Hepatocyte (in vitro differentiated cells): ENCODE results near the gene NFAT5. TPM values are rescaled to one million over a fixed set of nuclear protein-coding genes. Genes with fewer than 3 reads are reported as not detected.

Source experiments
- DNase-seq: peaks from one replicate; pipeline ENCODE4 v3.0.0-alpha.2; 2016; ENCODE audit warnings: low spot score
- H2AFZ ChIP-seq: fragments of 200-600 bp; sonication (generic); 2 replicates; pipeline ENCODE4 v1.6.0; 2016; ENCODE audit warnings: antibody characterized with exemption, mild to moderate bottlenecking
- H3K27ac ChIP-seq: fragments of 200-600 bp; sonication (generic); 2 replicates; pipeline ENCODE4 v1.5.1; 2016; ENCODE audit warnings: mild to moderate bottlenecking
- H3K27me3 ChIP-seq: fragments of 200-600 bp; sonication (generic); 2 replicates; pipeline ENCODE4 v1.6.1; 2016
- H3K36me3 ChIP-seq: fragments of 200-600 bp; sonication (generic); replicated peaks from 2 replicates; pipeline ENCODE4 v1.5.1; 2016; ENCODE audit warnings: low read depth; ENCODE audit not compliant: insufficient read depth
- H3K4me1 ChIP-seq: fragments of 200-600 bp; sonication (generic); 2 replicates; pipeline ENCODE4 v1.5.1; 2016; ENCODE audit warnings: mild to moderate bottlenecking, moderate library complexity; ENCODE audit not compliant: insufficient read depth
- H3K4me2 ChIP-seq: fragments of 200-600 bp; sonication (generic); 2 replicates; pipeline ENCODE4 v1.6.0; 2016
- H3K4me3 ChIP-seq: fragments of 200-600 bp; sonication (generic); 2 replicates; pipeline ENCODE4 v1.5.1; 2016; ENCODE audit warnings: mild to moderate bottlenecking
- H3K79me2 ChIP-seq: fragments of 200-600 bp; sonication (generic); 2 replicates; pipeline ENCODE4 v1.6.0; 2017; ENCODE audit warnings: mild to moderate bottlenecking
- H3K9me2 ChIP-seq: fragments of 200-600 bp; sonication (generic); replicated peaks from 2 replicates; pipeline ENCODE4 v1.6.0; 2017; ENCODE audit warnings: mild to moderate bottlenecking; ENCODE audit not compliant: insufficient read depth
- H3K9me3 ChIP-seq: fragments of 200-600 bp; sonication (generic); 2 replicates; pipeline ENCODE4 v1.5.1; 2016; ENCODE audit warnings: low read depth, mild to moderate bottlenecking
- H4K20me1 ChIP-seq: fragments of 200-600 bp; sonication (generic); 2 replicates; pipeline ENCODE4 v1.6.0; 2016; ENCODE audit warnings: mild to moderate bottlenecking; ENCODE audit not compliant: insufficient read depth, poor library complexity, severe bottlenecking
- EZH2 ChIP-seq: fragments of 200-600 bp; sonication (generic); IDR thresholded peaks from 2 replicates; pipeline ENCODE4 v1.6.1; 2016; ENCODE audit warnings: antibody characterized with exemption, mild to moderate bottlenecking, borderline replicate concordance
- EZH2phosphoT487 ChIP-seq: fragments of 200-600 bp; sonication (generic); IDR thresholded peaks from one replicate; pipeline ENCODE4 v1.6.1; 2018; ENCODE audit warnings: antibody characterized with exemption, mild to moderate bottlenecking, low read depth, moderate library complexity; ENCODE audit not compliant: unreplicated experiment, severe bottlenecking
- WGBS: methylation state at CpG from one replicate; pipeline ENCODE4 v1.1.6; 2016; ENCODE audit warnings: low lambda C conversion rate; ENCODE audit errors: missing lambda C conversion rate; 5-methylcytosine and 5-hydroxymethylcytosine counted together
- polyA plus RNA-seq: library from polyadenylated mRNA; unstranded; fragments of >200 nt; fragmentation: Nextera tagmentation; extraction: Ambion mirVana; gene quantifications from 2 replicates; pipeline ENCODE4 v1.2.1, GENCODE V29; 2016
- total RNA-seq: library from RNA; depleted of rRNA; stranded (reverse); fragments of >200 nt; gene quantifications from 2 replicates; pipeline ENCODE4 v1.2.3, GENCODE V29; 2014
- TF ChIP-seq, protein P1 (sequence below): fragments of 200-600 bp; sonication (generic); IDR thresholded peaks from 2 replicates; pipeline ENCODE4 v1.5.1; 2016; ENCODE audit warnings: antibody characterized with exemption, mild to moderate bottlenecking; ENCODE audit not compliant: poor library complexity

Gene NFAT5
- total and polyA plus RNA-seq, 2 experiments from 2014 or later: 9.2 to 30.7 TPM

DNA sequence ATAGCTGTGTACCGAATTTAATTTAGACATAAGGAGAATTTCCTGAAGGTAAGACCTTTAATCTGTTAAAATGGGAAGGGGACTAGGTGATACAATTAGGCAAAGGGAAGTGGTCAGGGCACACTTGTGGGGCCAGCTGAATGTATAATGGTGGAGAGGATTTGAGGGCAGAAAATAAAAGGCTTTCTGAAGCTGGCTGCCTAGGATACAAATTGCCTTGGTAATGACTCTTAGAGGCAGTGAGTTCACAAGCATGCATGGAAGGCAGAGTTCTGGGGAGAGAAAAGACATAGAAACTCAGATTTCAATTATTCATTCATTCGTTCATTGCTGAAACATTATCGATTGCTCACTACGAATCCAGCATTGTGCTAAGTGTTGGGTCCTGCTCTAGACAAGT, 12.4 kb upstream of the NFAT5 start:
- H4K20me1 ChIP-seq: no peaks in the 10 kb centered on the region
- no peaks in the 10 kb centered on the region for H3K4me1 ChIP-seq
- no peak for TF ChIP-seq EZH2phosphoT487
- no peak for TF ChIP-seq EZH2
- TF ChIP-seq, protein P1, sequence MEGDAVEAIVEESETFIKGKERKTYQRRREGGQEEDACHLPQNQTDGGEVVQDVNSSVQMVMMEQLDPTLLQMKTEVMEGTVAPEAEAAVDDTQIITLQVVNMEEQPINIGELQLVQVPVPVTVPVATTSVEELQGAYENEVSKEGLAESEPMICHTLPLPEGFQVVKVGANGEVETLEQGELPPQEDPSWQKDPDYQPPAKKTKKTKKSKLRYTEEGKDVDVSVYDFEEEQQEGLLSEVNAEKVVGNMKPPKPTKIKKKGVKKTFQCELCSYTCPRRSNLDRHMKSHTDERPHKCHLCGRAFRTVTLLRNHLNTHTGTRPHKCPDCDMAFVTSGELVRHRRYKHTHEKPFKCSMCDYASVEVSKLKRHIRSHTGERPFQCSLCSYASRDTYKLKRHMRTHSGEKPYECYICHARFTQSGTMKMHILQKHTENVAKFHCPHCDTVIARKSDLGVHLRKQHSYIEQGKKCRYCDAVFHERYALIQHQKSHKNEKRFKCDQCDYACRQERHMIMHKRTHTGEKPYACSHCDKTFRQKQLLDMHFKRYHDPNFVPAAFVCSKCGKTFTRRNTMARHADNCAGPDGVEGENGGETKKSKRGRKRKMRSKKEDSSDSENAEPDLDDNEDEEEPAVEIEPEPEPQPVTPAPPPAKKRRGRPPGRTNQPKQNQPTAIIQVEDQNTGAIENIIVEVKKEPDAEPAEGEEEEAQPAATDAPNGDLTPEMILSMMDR: no peak
- H3K27me3 ChIP-seq: no peaks in the 10 kb centered on the region
- no peak overlapping the region for H3K4me3 ChIP-seq
- H3K9me3 ChIP-seq: no peaks in the 10 kb centered on the region
- H3K36me3 ChIP-seq: no peaks in the 10 kb centered on the region
- no peak overlapping the region for H2AFZ ChIP-seq
- WGBS: 89% methylated on average over 4 of the region's 4 CpGs
- no peak overlapping the region for H3K27ac ChIP-seq
- no peaks in the 10 kb centered on the region for H3K79me2 ChIP-seq
- DNase-seq: no peak
- H3K9me2 ChIP-seq: no peaks in the 10 kb centered on the region
- no peak overlapping the region for H3K4me2 ChIP-seq

DNA sequence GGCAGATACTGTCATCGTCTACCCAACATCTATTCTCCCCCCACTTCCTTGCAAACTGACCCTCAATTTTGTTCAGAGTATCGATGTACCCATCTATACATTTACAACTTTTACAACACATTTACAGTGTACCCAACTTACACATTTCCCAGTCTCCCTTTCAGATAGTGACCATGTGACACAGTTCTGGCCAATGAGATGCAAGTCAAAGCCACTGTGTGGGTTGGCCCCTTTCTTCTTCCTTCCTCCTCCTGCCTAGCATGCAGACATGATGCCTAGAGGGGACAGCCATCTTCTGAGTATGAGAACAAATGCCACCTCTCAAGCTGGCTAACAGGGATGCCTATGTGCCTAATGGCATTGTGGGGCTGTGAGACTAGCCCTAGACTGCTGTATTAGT, 11.3 kb upstream of the NFAT5 start:
- Histone ChIP-seq H2AFZ (no peak overlapping the region), H3K4me1 (no peaks in the 10 kb centered on the region), H3K9me2 (no peaks in the 10 kb centered on the region), H3K4me2 (no peak overlapping the region), H4K20me1 (no peaks in the 10 kb centered on the region), H3K79me2 (no peaks in the 10 kb centered on the region), H3K9me3 (no peaks in the 10 kb centered on the region), H3K4me3 (no peak overlapping the region), H3K27me3 (no peaks in the 10 kb centered on the region), H3K27ac (no peak overlapping the region), H3K36me3 (no peaks in the 10 kb centered on the region)
- no peak for DNase-seq
- 94% methylated on average over 2 of the region's 2 CpGs for WGBS
- TF ChIP-seq EZH2 (no peak), EZH2phosphoT487 (no peak)
- TF ChIP-seq, protein P1: no peak

GRCh38 chr16:69555437-69555836, 10.3 kb upstream of the NFAT5 start:
- no peaks in the 10 kb centered on the region for H3K9me2 ChIP-seq
- H4K20me1 ChIP-seq: no peaks in the 10 kb centered on the region
- WGBS: 67% methylated on average over 1 of the region's 1 CpG
- no peaks in the 10 kb centered on the region for H3K4me1 ChIP-seq
- TF ChIP-seq, protein P1: no peak
- TF ChIP-seq EZH2phosphoT487: no peak
- no peak for TF ChIP-seq EZH2
- H3K9me3 ChIP-seq: no peaks in the 10 kb centered on the region
- no peak overlapping the region for H3K27ac ChIP-seq
- no peaks in the 10 kb centered on the region for H3K79me2 ChIP-seq
- no peak overlapping the region for H2AFZ ChIP-seq
- no peak for DNase-seq
- no peaks in the 10 kb centered on the region for H3K27me3 ChIP-seq
- no peak overlapping the region for H3K4me3 ChIP-seq
- H3K36me3 ChIP-seq: no peaks in the 10 kb centered on the region
- H3K4me2 ChIP-seq: no peak overlapping the region

GRCh38 chr16:69555867-69556266, 9.9 kb upstream of the NFAT5 start:
- no peak for DNase-seq
- Histone ChIP-seq H3K27me3 (no peaks in the 10 kb centered on the region), H4K20me1 (no peaks in the 10 kb centered on the region), H3K79me2 (no peaks in the 10 kb centered on the region), H3K4me3 (no peak overlapping the region), H3K9me3 (no peaks in the 10 kb centered on the region), H3K4me2 (no peak overlapping the region), H3K4me1 (no peaks in the 10 kb centered on the region), H3K36me3 (no peaks in the 10 kb centered on the region), H3K9me2 (no peaks in the 10 kb centered on the region), H3K27ac (no peak overlapping the region), H2AFZ (no peak overlapping the region)
- 95% methylated on average over 2 of the region's 2 CpGs for WGBS
- no peak for TF ChIP-seq EZH2
- no peak for TF ChIP-seq EZH2phosphoT487
